ENCODE results near the gene SLC2A14.
"Not testable (repeated sequence)": the region's sequence is repeated elsewhere in the genome, so short reads cannot be mapped to it uniquely, and the experiment has no call there.

Gene SLC2A14

GRCh38 chr12:7833201-7833600 is 39.5 kb downstream of the SLC2A14 start:
- DNase-seq = not testable (repeated sequence)

GRCh38 chr12:7832059-7832696 is 40.5 kb downstream of the SLC2A14 start:
- DNase-seq = peak; percentile 72 to 82

GRCh38 chr12:7829737-7830136 is 43.0 kb downstream of the SLC2A14 start:
- not testable (repeated sequence) for DNase-seq

GRCh38 chr12:7825754-7826153 is 47.0 kb downstream of the SLC2A14 start:
- not testable (repeated sequence) for DNase-seq

GRCh38 chr12:7806863-7807487 is 65.7 kb downstream of the SLC2A14 start:
- DNase-seq = peak; percentile 84 to 86

GRCh38 chr12:7806319-7806718 is 66.4 kb downstream of the SLC2A14 start:
- DNase-seq = not testable (repeated sequence)

GRCh38 chr12:7801460-7801859 is 71.3 kb downstream of the SLC2A14 start:
- DNase-seq = no peak

GRCh38 chr12:7798750-7799308 is 73.9 kb downstream of the SLC2A14 start:
- not testable (repeated sequence) for DNase-seq

GRCh38 chr12:7797698-7798398 is 74.9 kb downstream of the SLC2A14 start:
- no peak for DNase-seq

- not testable (repeated sequence) for DNase-seq
Measured at GRCh38 chr12:7797269-7797668, 75.4 kb downstream of the SLC2A14 start.

GRCh38 chr12:7793211-7793610 is 79.5 kb downstream of the SLC2A14 start:
- peak in 1 of 2 donors; percentile 71 for DNase-seq

- not testable (repeated sequence) for DNase-seq
Measured at GRCh38 chr12:7788884-7789528, 83.7 kb downstream of the SLC2A14 start, which contains the start of gene NANOG. Gene NANOG (plus strand): TSS chr12:7789402. CDS start chr12:7789615, 213 bp downstream.

GRCh38 chr12:7788294-7788660 is 84.4 kb downstream of the SLC2A14 start:
- DNase-seq = peak in 1 of 2 donors; percentile 44

- peak; percentile 82 to 85 for DNase-seq
Measured at GRCh38 chr12:7787574-7788293, 85.0 kb downstream of the SLC2A14 start.

GRCh38 chr12:7784701-7785100 is 88.0 kb downstream of the SLC2A14 start:
- DNase-seq = peak; percentile 47 to 57

GRCh38 chr12:7783433-7783832 is 89.3 kb downstream of the SLC2A14 start:
- DNase-seq = not testable (repeated sequence)

GRCh38 chr12:7782055-7782454 is 90.7 kb downstream of the SLC2A14 start:
- no peak for DNase-seq

GRCh38 chr12:7781274-7781673 is 91.4 kb downstream of the SLC2A14 start:
- no peak for DNase-seq

- no peak for DNase-seq
Measured at GRCh38 chr12:7769999-7770398, 102.7 kb downstream of the SLC2A14 start.

Data from inflammatory macrophage (primary cell).